Neural progenitor cell (in vitro differentiated cells): ENCODE data around the gene PTPRN2. TPM values are rescaled to one million over a fixed set of nuclear protein-coding genes. Genes with fewer than 3 reads are reported as not detected.

Experiments used
- DNase-seq: peaks from one replicate; pipeline ENCODE4 v3.0.0-alpha.2; 2016; ENCODE audit warnings: low spot score
- H2AFZ ChIP-seq: fragments of 200-600 bp; sonication (generic); replicated peaks from 2 replicates; pipeline ENCODE4 v1.6.1; 2016; ENCODE audit warnings: antibody characterized with exemption
- H3F3A ChIP-seq: fragments of 200-600 bp; sonication (generic); 2 replicates; pipeline ENCODE4 v1.6.1; 2016; ENCODE audit warnings: antibody characterized with exemption, low read depth
- H3K27ac ChIP-seq: fragments of 200-600 bp; sonication (generic); 2 replicates; pipeline ENCODE4 v1.5.1; 2016; ENCODE audit warnings: mild to moderate bottlenecking
- H3K27me3 ChIP-seq: fragments of 200-600 bp; sonication (generic); 2 replicates; pipeline ENCODE4 v1.6.1; 2016; ENCODE audit warnings: mild to moderate bottlenecking, moderate library complexity
- H3K36me3 ChIP-seq: fragments of 200-600 bp; sonication (generic); 2 replicates; pipeline ENCODE4 v1.5.1; 2016
- H3K4me1 ChIP-seq: fragments of 200-600 bp; sonication (generic); 2 replicates; pipeline ENCODE4 v1.6.1; 2016; ENCODE audit warnings: mixed run types
- H3K4me2 ChIP-seq: fragments of 200-600 bp; sonication (generic); 2 replicates; pipeline ENCODE4 v1.6.1; 2016
- H3K4me3 ChIP-seq: fragments of 200-600 bp; sonication (generic); 2 replicates; pipeline ENCODE4 v1.5.1; 2016
- H3K79me2 ChIP-seq: fragments of 200-600 bp; sonication (generic); 2 replicates; pipeline ENCODE4 v1.6.1; 2016; ENCODE audit warnings: low read depth
- H3K9ac ChIP-seq: fragments of 200-600 bp; sonication (generic); 2 replicates; pipeline ENCODE4 v1.6.1; 2016
- H3K9me3 ChIP-seq: fragments of 200-600 bp; sonication (generic); 2 replicates; pipeline ENCODE4 v1.5.1; 2016; ENCODE audit warnings: low read depth
- H4K20me1 ChIP-seq: fragments of 200-600 bp; sonication (generic); 2 replicates; pipeline ENCODE4 v1.6.1; 2016; ENCODE audit warnings: low read depth
- H3K27ac Mint-ChIP-seq: 3 replicates; pipeline ENCODE4 v1.8.0; 2021; ENCODE audit warnings: mixed read lengths
- H3K27me3 Mint-ChIP-seq: 2 replicates; pipeline ENCODE4 v1.8.0; 2022; ENCODE audit warnings: low read depth, mild to moderate bottlenecking, inconsistent platforms, moderate library complexity, mixed read lengths; ENCODE audit not compliant: insufficient read depth
- H3K36me3 Mint-ChIP-seq: 3 replicates; pipeline ENCODE4 v1.8.0; 2021; ENCODE audit warnings: mixed read lengths
- H3K4me1 Mint-ChIP-seq: 3 replicates; pipeline ENCODE4 v1.8.0; 2021; ENCODE audit warnings: mixed read lengths
- H3K4me3 Mint-ChIP-seq: 3 replicates; pipeline ENCODE4 v1.8.0; 2021; ENCODE audit warnings: mild to moderate bottlenecking, moderate library complexity, mixed read lengths
- H3K9me3 Mint-ChIP-seq: 3 replicates; pipeline ENCODE4 v1.8.0; 2020; ENCODE audit warnings: mixed read lengths
- EZH2 ChIP-seq: fragments of 200-600 bp; sonication (generic); IDR thresholded peaks from 2 replicates; pipeline ENCODE4 v1.6.1; 2017; ENCODE audit warnings: antibody characterized with exemption, mild to moderate bottlenecking, moderate library complexity
- EZH2phosphoT487 ChIP-seq: fragments of 200-600 bp; sonication (generic); IDR thresholded peaks from 2 replicates; pipeline ENCODE4 v1.6.1; 2017; ENCODE audit warnings: antibody characterized with exemption
- total RNA-seq: library from RNA; depleted of rRNA; stranded (reverse); fragments of >200 nt; gene quantifications from 2 replicates; pipeline ENCODE4 v1.2.3, GENCODE V29; 2015; ENCODE audit warnings: low replicate concordance
- TF ChIP-seq, protein P1 (sequence below): fragments of 200-600 bp; sonication (generic); IDR thresholded peaks from 2 replicates; pipeline ENCODE4 v1.5.1; 2017; ENCODE audit warnings: antibody characterized with exemption, mild to moderate bottlenecking

Gene PTPRN2
- total RNA-seq, 1 donor from 2014 or later = 3.0 TPM

DNA sequence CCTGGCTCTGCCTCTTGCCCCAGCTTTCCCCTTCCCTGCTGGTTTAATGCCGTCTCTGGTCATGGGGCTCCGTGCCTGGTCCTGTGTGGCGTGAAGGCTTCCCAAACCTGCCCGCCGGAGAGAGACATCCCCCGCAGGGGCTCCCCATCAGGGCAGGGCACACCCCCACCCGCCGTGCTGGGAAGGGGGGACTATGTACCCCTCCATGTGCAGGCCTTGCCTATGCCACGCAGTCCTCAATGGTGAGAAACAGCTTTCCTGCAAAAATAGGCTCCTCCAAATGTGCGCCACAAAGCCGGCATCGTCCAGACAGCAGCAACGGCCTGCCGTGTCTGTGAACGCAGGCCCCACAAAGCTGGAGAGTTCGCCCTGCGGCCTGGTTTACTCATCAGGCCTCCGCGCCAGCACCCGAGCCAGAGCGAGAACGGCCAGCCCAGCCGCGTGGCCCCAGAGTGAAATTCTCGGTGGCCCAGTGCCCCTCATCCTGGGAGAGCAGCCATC lies 937.4 kb downstream of the PTPRN2 start:
- Histone ChIP-seq H3K9me3 (no peaks in the 10 kb centered on the region), H3F3A (no peaks in the 10 kb centered on the region), H3K9ac (no peak overlapping the region), H3K36me3 (no peaks in the 10 kb centered on the region), H3K4me2 (no peak overlapping the region), H3K27me3 (no peaks in the 10 kb centered on the region), H3K79me2 (no peaks in the 10 kb centered on the region), H3K4me1 (no peaks in the 10 kb centered on the region), H3K27ac (no peak overlapping the region), H3K4me3 (no peak overlapping the region), H4K20me1 (no peaks in the 10 kb centered on the region), H2AFZ (no peak overlapping the region)
- H3K4me3 Mint-ChIP-seq = no peak overlapping the region
- no peak for DNase-seq
- no peaks in the 10 kb centered on the region for H3K4me1 Mint-ChIP-seq
- H3K27me3 Mint-ChIP-seq = peaks cover 8% of the 10 kb centered on the region
- H3K27ac Mint-ChIP-seq = no peak overlapping the region
- TF ChIP-seq, protein P1, sequence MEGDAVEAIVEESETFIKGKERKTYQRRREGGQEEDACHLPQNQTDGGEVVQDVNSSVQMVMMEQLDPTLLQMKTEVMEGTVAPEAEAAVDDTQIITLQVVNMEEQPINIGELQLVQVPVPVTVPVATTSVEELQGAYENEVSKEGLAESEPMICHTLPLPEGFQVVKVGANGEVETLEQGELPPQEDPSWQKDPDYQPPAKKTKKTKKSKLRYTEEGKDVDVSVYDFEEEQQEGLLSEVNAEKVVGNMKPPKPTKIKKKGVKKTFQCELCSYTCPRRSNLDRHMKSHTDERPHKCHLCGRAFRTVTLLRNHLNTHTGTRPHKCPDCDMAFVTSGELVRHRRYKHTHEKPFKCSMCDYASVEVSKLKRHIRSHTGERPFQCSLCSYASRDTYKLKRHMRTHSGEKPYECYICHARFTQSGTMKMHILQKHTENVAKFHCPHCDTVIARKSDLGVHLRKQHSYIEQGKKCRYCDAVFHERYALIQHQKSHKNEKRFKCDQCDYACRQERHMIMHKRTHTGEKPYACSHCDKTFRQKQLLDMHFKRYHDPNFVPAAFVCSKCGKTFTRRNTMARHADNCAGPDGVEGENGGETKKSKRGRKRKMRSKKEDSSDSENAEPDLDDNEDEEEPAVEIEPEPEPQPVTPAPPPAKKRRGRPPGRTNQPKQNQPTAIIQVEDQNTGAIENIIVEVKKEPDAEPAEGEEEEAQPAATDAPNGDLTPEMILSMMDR = no peak
- TF ChIP-seq EZH2phosphoT487 (no peak), EZH2 (no peak)
- peaks cover 6% of the 10 kb centered on the region for H3K9me3 Mint-ChIP-seq
- H3K36me3 Mint-ChIP-seq = peaks cover 40% of the 10 kb centered on the region

DNA sequence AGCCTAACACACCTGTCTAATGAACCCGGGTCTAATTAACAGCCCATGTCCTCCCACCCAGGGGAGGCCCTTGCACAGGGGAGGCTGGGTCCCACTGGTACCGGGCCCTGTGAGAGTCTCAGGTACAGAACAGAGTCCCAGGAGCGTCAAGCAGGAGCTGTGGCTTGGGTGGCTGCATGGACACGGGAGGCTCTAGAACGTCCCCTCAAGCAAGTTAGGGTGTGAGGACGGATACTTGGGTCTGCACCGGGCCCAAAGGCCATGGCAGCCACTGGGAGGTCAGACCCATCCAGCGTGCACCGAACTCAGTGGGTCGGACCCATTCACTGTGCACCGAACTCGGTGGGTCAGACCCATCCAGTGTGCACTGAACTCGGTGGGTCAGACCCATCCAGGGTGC lies 941.1 kb downstream of the PTPRN2 start:
- H3K4me3 Mint-ChIP-seq = no peak overlapping the region
- Histone ChIP-seq H3F3A (no peaks in the 10 kb centered on the region), H3K9me3 (no peaks in the 10 kb centered on the region), H2AFZ (no peak overlapping the region), H3K27ac (no peak overlapping the region), H3K9ac (no peak overlapping the region), H4K20me1 (no peaks in the 10 kb centered on the region), H3K79me2 (no peaks in the 10 kb centered on the region), H3K27me3 (no peaks in the 10 kb centered on the region), H3K4me2 (no peak overlapping the region), H3K4me3 (no peak overlapping the region), H3K4me1 (no peaks in the 10 kb centered on the region), H3K36me3 (no peaks in the 10 kb centered on the region)
- no peak overlapping the region for H3K27ac Mint-ChIP-seq
- H3K27me3 Mint-ChIP-seq = peaks cover 13% of the 10 kb centered on the region
- peaks cover 28% of the 10 kb centered on the region for H3K9me3 Mint-ChIP-seq
- no peak for DNase-seq
- no peaks in the 10 kb centered on the region for H3K4me1 Mint-ChIP-seq
- peaks cover 50% of the 10 kb centered on the region for H3K36me3 Mint-ChIP-seq
- TF ChIP-seq EZH2 (no peak), EZH2phosphoT487 (no peak)
- TF ChIP-seq, protein P1 = no peak

DNA sequence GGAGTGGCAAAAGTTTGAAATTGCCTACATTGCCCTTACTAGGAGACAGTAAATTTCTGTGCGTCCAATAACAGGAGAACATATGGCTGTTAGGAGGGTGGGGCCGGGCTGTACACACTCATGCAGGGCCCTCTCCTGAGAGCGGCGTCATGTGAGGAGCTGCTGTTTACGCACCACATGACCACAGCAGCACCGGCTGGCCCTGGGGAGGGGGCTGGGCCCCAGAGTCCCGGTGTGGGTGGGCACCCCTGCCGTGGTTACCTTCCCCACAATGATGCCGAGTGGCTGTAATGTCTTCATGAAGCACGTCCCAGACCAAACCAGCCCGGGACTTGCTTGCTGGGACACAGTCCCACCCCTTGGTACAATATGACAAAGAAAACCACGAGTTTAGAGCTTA lies 942.1 kb downstream of the PTPRN2 start:
- no peak overlapping the region for H3K9ac ChIP-seq
- H3K36me3 ChIP-seq = no peaks in the 10 kb centered on the region
- DNase-seq = no peak
- H4K20me1 ChIP-seq = no peaks in the 10 kb centered on the region
- peaks cover 13% of the 10 kb centered on the region for H3K27me3 Mint-ChIP-seq
- no peak overlapping the region for H3K27ac Mint-ChIP-seq
- H2AFZ ChIP-seq = no peak overlapping the region
- no peaks in the 10 kb centered on the region for H3K4me1 ChIP-seq
- no peaks in the 10 kb centered on the region for H3K79me2 ChIP-seq
- H3F3A ChIP-seq = no peaks in the 10 kb centered on the region
- H3K4me3 ChIP-seq = no peak overlapping the region
- H3K9me3 ChIP-seq = peaks cover 6% of the 10 kb centered on the region
- H3K4me2 ChIP-seq = no peak overlapping the region
- no peak overlapping the region for H3K4me3 Mint-ChIP-seq
- no peaks in the 10 kb centered on the region for H3K4me1 Mint-ChIP-seq
- peaks cover 37% of the 10 kb centered on the region for H3K9me3 Mint-ChIP-seq
- no peaks in the 10 kb centered on the region for H3K27me3 ChIP-seq
- H3K27ac ChIP-seq = no peak overlapping the region
- TF ChIP-seq EZH2phosphoT487 (no peak), EZH2 (no peak)
- TF ChIP-seq, protein P1 = no peak
- peaks cover 51% of the 10 kb centered on the region for H3K36me3 Mint-ChIP-seq
